NCI-H510A (cell line): Measurements from ENCODE around the gene TRMT10A.
"Not testable (repeated sequence)": the region's sequence is repeated elsewhere in the genome, so short reads cannot be mapped to it uniquely, and the experiment has no call there.

Experiments
- DNase-seq: peaks from one replicate; lab custom pipeline; 2025; lab: John Stamatoyannopoulos, UW

Gene TRMT10A

GRCh38 chr4:99552872-99553271 is 11.0 kb downstream of the TRMT10A start:
- no peak for DNase-seq

DNA sequence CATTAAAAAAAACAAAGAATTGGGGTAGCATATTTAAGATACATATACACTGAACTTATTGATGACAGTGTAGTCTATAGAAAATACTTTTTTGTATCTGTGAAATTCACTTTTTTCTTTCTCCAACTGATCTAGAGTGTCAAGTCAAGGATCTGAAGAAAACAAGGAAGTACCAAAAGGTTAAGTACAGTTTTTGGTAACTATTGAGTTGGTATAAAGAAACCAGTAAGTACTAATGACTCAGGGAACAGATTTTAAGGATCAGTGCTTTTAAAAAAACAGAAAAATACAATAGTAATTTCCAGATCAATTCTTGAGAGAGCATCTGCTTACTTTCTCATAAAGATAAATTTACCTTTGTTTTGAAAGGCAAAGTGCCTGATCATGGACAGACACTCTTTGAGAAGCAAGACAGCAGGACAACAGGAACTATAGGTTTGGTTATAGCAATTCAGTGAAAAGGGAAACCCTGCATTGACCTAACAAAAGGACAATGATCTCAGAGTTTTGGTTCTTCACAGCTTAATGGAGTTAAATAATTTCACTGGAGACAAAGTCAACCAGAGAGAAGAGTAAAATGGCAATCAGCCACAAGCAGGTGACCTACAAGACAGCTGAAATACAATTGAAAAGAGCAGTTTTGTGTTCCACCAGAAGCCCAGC is 23.4 kb downstream of the TRMT10A start:
- no peak for DNase-seq

DNA sequence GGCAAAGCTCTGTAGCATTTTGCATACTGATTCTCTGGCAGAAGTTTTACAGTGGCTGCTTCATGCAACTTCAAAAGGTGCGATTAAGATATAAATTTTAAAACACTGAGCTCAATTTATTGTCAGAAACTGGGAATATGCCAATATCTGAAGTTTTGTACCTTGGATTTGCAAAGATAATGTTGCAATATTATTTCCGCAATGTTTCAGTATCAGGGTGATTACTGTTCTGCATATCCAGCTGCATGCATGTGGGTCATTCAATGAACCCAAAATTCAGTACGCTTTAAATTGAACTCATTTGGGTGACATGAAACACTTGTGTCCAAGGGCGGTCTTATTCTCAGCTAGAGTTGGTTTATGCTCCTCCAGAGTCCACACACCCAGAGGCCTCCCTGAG is 26.2 kb downstream of the TRMT10A start:
- no peak for DNase-seq

DNA sequence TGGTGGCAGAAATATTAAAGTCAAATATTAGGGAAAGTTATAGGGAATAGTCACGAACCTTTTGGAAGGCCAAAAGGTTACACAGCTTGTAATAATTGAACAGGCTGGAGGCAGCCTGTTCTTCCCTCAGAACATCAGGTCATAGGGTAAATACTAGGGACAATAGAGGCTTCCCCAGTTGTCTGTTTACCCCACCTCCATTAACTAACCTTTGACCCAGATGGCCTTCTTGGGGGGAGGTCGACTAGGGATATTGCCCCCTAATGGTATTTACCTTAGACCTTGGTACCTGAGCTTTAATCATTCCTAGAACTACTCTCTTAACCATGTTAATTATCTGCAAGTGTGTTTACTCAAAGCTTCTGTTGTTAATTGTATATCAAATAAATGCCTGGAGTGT is 27.0 kb downstream of the TRMT10A start:
- no peak for DNase-seq

DNA sequence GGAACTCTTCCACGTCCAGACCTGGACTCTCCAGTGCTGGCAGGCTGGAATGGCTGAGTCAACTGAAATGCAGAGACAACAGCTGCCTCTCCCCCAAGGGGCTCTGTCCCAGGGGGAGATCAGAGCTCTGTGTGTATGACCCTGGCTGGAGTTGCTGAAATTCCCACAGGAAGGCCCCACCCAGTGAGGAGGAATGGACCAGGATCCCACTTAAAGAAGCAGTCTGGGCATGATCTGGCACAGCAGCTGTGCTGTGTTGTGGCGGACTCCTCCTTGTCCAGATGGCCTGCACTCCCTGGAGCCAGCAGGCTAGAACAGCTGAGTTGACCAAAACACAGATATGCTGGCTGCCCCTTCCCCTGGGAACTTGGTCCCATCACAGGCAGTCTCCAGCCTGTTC is 27.6 kb downstream of the TRMT10A start:
- DNase-seq, result no peak

DNA sequence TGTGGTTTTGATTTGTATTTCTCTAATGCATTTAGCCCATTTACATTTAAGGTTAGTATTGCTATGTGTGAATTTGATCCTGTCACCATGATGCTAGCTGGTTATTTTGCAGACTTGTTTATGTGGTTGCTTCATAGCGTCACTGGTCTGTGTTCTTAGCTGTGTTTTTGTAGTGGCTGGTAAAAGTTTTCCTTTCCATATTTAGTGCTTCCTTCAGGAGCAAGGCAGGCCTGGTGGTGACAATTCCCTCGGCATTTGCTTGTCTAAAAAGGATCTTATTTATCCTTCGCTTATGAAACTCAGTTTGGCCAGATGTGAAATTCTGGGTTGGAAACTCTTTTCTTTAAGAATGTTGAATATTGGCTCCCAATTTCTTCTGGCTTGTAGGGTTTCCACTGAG is 29.1 kb downstream of the TRMT10A start:
- not testable (repeated sequence) for DNase-seq

DNA sequence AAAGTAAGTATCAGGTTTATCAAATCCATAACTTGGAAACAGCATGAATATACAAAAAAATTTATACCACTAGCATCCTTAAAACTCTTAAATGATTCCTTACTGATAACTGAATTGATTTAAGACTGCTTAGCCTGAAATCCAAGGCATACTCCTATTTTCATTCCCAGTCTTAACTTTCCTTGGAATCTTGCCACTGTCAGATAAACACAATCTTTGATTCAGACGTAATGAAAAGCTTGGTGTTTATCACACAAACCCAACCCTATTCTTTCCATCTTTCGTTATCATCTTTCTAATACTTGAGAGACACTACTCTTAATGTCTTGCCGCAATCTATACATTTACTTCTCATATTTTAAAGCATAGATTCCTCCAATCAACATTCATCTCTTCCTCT is 33.9 kb downstream of the TRMT10A start:
- no peak for DNase-seq

DNA sequence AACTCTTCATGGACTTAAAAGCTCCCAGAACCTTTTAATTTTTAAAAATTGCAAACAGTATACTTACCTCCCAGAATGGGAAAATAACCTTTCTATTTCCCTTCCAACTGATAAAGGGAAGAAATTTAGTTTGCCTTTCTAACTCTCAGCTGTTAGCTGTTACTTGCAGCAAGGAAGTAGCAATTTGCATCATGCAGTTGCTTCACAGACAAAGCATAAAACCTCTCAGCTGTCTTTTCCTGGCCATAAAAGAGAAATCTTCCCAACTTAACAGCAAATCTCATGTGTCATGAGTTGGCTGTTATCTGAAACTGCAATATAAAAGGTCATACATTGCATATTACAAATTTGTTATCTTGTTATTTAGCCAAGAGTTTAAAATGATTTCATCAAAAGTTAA is 34.6 kb downstream of the TRMT10A start:
- no peak for DNase-seq

DNA sequence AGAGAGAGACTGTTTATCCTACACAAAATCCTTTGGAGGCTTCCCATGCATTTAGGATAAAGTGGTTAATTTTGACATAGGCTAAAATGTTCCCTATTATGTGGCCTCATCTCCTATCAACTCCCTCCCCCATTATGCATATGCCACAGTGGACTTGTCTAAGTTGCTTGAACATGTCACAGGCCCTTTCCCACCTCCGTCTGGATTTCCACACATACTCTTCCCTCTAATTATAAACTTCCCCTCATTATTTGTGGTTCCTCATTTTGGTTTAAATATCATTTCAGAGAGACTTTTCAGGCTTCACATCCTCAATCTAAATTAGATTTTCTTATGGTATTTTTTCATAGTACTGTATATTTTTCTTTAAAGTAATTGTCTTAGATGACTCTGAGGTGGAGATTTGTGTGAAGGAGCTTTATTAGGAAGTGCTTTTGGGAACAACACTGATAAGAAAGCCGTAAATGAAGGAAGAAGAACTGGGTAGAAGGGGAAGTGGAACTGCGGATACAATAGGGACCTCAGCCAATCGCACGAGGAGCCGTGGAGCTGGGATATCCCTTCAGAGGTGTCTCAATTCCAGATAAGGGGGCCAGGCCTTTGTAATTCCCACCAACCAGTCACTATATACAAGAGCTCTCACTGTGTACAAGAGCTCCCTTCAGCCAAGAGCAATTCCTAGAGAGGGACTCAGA is 45.1 kb downstream of the TRMT10A start:
- DNase-seq, result no peak

- no peak for DNase-seq
Observed at GRCh38 chr4:99510721-99511120, 53.1 kb downstream of the TRMT10A start, which contains the start of gene C4orf17. Gene C4orf17, plus strand, starts transcription at chr4:99511021. Its CDS starts 2,061 bp downstream, at chr4:99513082.

- DNase-seq, result no peak
Observed at GRCh38 chr4:99507762-99508161, 56.1 kb downstream of the TRMT10A start.

- no peak for DNase-seq
Observed at GRCh38 chr4:99507349-99507748, 56.5 kb downstream of the TRMT10A start.

DNA sequence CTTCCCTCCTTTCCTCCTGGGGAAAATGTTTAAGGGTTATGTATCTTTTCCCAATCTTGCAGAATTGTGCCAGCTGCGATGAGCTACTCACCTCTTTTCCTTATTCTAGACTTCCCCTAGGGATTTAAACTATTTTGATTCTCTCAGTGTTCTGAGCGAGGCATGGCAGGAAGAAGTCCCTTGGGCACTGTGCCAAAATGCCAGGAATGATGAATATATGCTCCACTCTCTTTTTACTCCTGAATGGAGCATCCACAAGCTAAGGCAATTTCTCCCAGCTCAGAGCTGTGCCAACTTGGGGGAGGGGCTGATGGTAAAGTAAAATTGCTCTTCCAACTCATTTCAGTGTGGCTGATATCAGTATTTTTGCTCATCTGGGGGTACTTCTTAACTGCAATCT is 57.1 kb downstream of the TRMT10A start:
- DNase-seq, result no peak

GRCh38 chr4:99504804-99505502 is 58.9 kb downstream of the TRMT10A start:
- DNase-seq, result no peak
